Endothelial cell of umbilical vein (primary cell): Measurements from ENCODE around the gene ZNRF1.

Experiments
- CTCF ChIP-seq, 2 donors: IDR thresholded peaks; 1 replicate in 1 of 2; 2 replicates in 1 of 2; pipeline ENCODE4 v1.5.1; 2011; ENCODE audit warnings: low read length in 2 of 2, mild to moderate bottlenecking in 2 of 2, moderate library complexity in 2 of 2, control low read depth in 1 of 2, inconsistent platforms in 1 of 2, low read depth in 1 of 2; ENCODE audit not compliant: insufficient read depth in 1 of 2; ENCODE audit errors: extremely low read depth in 1 of 2
- EZH2 ChIP-seq: IDR thresholded peaks from 2 replicates; pipeline ENCODE4 v1.6.1; 2012; ENCODE audit warnings: borderline replicate concordance, low read depth, mild to moderate bottlenecking, moderate library complexity, low read length, inconsistent platforms; ENCODE audit not compliant: severe bottlenecking
- FOS ChIP-seq: IDR thresholded peaks from 2 replicates; pipeline ENCODE4 v1.6.1; 2011; ENCODE audit warnings: mild to moderate bottlenecking, low read length, moderate library complexity, borderline replicate concordance; ENCODE audit not compliant: insufficient read depth
- GATA2 ChIP-seq: IDR thresholded peaks from 2 replicates; pipeline ENCODE4 v1.7.0; 2011; ENCODE audit warnings: low read depth, mild to moderate bottlenecking, moderate library complexity, mixed read lengths, low read length; ENCODE audit not compliant: insufficient read length, insufficient read depth
- JUN ChIP-seq: IDR thresholded peaks from 2 replicates; pipeline ENCODE4 v1.6.1; 2011; ENCODE audit warnings: borderline replicate concordance, low read depth; ENCODE audit not compliant: insufficient read length, insufficient read depth
- MAX ChIP-seq: IDR thresholded peaks from 2 replicates; pipeline ENCODE4 v1.6.1; 2011; ENCODE audit not compliant: insufficient read depth, insufficient read length
- POLR2A ChIP-seq: IDR thresholded peaks from 2 replicates; pipeline ENCODE4 v1.6.1; 2012; ENCODE audit warnings: low read depth, mild to moderate bottlenecking, control low read depth, low read length
- POLR2AphosphoS5 ChIP-seq: IDR thresholded peaks from 2 replicates; pipeline ENCODE4 v1.6.1; 2012; ENCODE audit warnings: low read depth, mild to moderate bottlenecking, control low read depth, low read length, moderate library complexity; ENCODE audit not compliant: insufficient read depth

- TF ChIP-seq CTCF (IDR thresholded peaks at IDR 0.05; ENCODE audit: extremely low read depth in 1 of 2, insufficient read depth in 1 of 2, low read depth in 1 of 2, low read length in 2 of 2): no peak
- TF ChIP-seq MAX: no peak
- TF ChIP-seq POLR2AphosphoS5: no peak
- no peak for TF ChIP-seq EZH2
- TF ChIP-seq POLR2A: no peak
- TF ChIP-seq GATA2: no peak
- TF ChIP-seq FOS: no peak
- no peak for TF ChIP-seq JUN
Observed at GRCh38 chr16:75089486-75090202, 90.8 kb downstream of the ZNRF1 start.
